Measurements from ENCODE around the gene FHOD3. TPM values are rescaled to one million over a fixed set of nuclear protein-coding genes. Genes with fewer than 3 reads are reported as not detected.

Gene FHOD3
- polyA plus RNA-seq, 1 experiment: 41.1 TPM

DNA sequence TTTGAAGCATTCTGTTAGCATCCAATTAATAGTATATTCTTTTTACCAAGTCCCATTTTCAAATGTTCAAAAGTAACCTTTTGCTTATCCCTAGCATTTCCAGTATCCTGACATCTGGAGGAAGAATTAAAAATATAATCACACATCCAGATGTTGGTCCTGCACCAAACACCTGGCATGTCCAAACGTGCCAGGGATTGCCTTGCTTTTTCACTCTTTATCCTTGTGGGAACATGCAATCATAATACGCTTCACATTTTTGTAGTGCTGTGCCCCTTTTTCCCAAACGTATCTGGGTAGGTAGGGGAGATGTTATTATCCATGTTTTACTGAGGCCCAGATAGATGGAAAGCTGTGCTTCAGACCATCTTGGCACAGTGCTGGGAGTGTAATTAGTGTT is 398.3 kb downstream of the FHOD3 start:
- no peak overlapping the region for H3K27ac ChIP-seq (ENCODE audit: low read depth, low read length)
- ChIA-PET CTCF (no interaction called here), POLR2A (no interaction called here)
- H3K4me3 ChIP-seq (ENCODE audit: low read depth, low read length): no peak overlapping the region
- TF ChIP-seq, protein P1, sequence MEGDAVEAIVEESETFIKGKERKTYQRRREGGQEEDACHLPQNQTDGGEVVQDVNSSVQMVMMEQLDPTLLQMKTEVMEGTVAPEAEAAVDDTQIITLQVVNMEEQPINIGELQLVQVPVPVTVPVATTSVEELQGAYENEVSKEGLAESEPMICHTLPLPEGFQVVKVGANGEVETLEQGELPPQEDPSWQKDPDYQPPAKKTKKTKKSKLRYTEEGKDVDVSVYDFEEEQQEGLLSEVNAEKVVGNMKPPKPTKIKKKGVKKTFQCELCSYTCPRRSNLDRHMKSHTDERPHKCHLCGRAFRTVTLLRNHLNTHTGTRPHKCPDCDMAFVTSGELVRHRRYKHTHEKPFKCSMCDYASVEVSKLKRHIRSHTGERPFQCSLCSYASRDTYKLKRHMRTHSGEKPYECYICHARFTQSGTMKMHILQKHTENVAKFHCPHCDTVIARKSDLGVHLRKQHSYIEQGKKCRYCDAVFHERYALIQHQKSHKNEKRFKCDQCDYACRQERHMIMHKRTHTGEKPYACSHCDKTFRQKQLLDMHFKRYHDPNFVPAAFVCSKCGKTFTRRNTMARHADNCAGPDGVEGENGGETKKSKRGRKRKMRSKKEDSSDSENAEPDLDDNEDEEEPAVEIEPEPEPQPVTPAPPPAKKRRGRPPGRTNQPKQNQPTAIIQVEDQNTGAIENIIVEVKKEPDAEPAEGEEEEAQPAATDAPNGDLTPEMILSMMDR (IDR thresholded peaks at IDR 0.05; ENCODE audit: low read depth, low read length): no peak
- no peaks in the 10 kb centered on the region for H3K9me3 ChIP-seq (ENCODE audit: control insufficient read depth, insufficient read depth, low read length)
- no peaks in the 10 kb centered on the region for H3K27me3 ChIP-seq (ENCODE audit: control insufficient read depth, insufficient read depth, low read length)
- DNase-seq (ENCODE audit: low read depth, low spot score): no peak

DNA sequence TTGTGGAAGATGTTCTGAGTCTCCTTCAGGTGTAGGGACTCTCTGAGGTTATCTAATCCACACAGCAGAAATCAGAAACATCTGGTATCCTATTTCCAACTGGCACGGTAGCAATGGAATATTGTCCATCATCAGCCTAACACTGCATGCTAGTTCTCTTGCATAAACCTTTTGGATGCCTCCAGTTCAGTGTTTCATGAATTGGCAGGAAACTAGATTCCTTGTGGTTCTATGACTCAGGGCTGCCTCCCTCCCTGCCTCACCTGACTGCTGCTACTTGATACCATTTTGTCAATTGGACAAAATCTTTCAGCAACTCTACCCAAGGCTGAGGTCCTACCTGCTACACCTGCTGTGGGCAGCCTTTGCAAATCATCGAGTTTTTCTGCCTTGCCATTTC is 400.4 kb downstream of the FHOD3 start:
- CTCF ChIA-PET: interaction anchor here (1.2 to 2.3 kb wide), 2 partner anchors 10 kb away, joined by 7 to 21 read pairs; no protein-coding TSS in a partner anchor
- DNase-seq (ENCODE audit: low read depth, low spot score): peak; percentile 75

DNA sequence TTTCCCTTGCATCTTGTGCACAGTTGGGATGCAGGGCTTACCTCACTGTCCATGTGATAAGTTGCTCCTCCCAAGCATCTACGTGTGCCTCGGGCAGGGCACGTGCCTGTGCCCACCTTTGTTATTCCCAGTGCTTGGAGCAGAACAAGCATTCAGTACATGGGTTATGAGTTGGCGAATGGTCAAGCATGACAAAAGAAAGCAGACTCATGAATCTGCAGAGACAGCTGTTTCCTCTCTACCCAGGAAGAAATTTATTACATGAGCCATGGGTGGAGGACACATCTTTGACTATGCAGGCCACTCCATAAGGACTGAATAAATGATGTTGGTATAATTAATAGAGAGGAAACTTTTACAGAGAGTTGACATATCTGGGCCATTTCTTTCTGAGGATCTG is 403.4 kb downstream of the FHOD3 start:
- no peak overlapping the region for H3K4me3 ChIP-seq (ENCODE audit: low read depth, low read length)
- TF ChIP-seq, protein P1 (IDR thresholded peaks at IDR 0.05; ENCODE audit: low read depth, low read length): no peak
- no peaks in the 10 kb centered on the region; the same call in 1 of the 2 replicates for H3K9me3 ChIP-seq (ENCODE audit: control insufficient read depth, insufficient read depth, low read length)
- no peaks in the 10 kb centered on the region for H3K27me3 ChIP-seq (ENCODE audit: control insufficient read depth, insufficient read depth, low read length)
- DNase-seq (ENCODE audit: low read depth, low spot score): no peak
- no peak overlapping the region for H3K27ac ChIP-seq (ENCODE audit: low read depth, low read length)
- CTCF ChIA-PET: interaction anchor here (0.8 kb wide), 1 partner anchor 13 kb away, joined by 3 read pairs; no protein-coding TSS in a partner anchor
- POLR2A ChIA-PET: no interaction called here

More for the DNA sequence above, 400.4 kb downstream of the FHOD3 start:
- POLR2A ChIA-PET: no interaction called here
- TF ChIP-seq, protein P1 (IDR thresholded peaks at IDR 0.05; ENCODE audit: low read depth, low read length): no peak
- Histone ChIP-seq H3K4me3 (ENCODE audit: low read depth, low read length) (no peak overlapping the region), H3K27ac (ENCODE audit: low read depth, low read length) (peak overlapping the region; percentile 53), H3K27me3 (ENCODE audit: control insufficient read depth, insufficient read depth, low read length) (no peaks in the 10 kb centered on the region), H3K9me3 (ENCODE audit: control insufficient read depth, insufficient read depth, low read length) (no peaks in the 10 kb centered on the region)

DNA sequence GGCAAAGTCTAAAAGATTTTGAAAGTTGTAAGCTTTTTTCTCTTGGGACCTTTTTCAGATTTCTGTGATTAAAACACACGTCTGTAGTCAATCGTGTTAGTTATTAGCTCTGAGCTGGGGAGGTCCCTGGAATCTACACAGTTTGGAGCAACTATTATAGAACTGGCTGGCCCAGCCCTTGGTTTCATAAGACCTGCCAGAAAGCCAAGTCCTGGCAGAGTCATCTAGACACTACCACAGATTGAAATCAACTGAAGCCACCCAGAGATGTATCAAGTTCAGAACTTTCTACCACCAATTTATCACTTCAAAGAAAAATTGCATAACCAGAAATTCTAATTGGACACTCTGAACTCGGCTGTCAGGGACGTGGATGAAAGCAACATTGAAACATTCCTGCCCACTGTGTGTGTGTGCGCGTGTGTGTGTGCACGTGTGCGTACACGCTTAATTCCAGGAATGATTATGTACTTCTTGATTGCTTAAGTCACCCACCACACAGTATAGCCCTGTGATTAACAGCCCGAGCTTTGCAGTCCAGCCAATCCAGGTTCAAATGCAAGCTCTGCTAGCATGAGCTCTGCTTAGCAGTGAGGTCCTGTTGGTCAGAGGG is 405.0 kb downstream of the FHOD3 start:
- CTCF ChIA-PET: interaction anchor here (1.2 kb wide), 1 partner anchor 14 kb away, joined by 7 read pairs; no protein-coding TSS in a partner anchor
- H3K4me3 ChIP-seq (ENCODE audit: low read depth, low read length): no peak overlapping the region
- POLR2A ChIA-PET: interaction anchor here (0.6 to 0.9 kb wide), 2 partner anchors 10 kb away, joined by 3 read pairs; no protein-coding TSS in a partner anchor
- TF ChIP-seq, protein P1 (IDR thresholded peaks at IDR 0.05; ENCODE audit: low read depth, low read length): no peak
- no peak for DNase-seq (ENCODE audit: low read depth, low spot score)
- no peaks in the 10 kb centered on the region for H3K27me3 ChIP-seq (ENCODE audit: control insufficient read depth, insufficient read depth, low read length)
- H3K9me3 ChIP-seq (ENCODE audit: control insufficient read depth, insufficient read depth, low read length): no peaks in the 10 kb centered on the region; the same call in 1 of the 2 replicates
- no peak overlapping the region for H3K27ac ChIP-seq (ENCODE audit: low read depth, low read length)

DNA sequence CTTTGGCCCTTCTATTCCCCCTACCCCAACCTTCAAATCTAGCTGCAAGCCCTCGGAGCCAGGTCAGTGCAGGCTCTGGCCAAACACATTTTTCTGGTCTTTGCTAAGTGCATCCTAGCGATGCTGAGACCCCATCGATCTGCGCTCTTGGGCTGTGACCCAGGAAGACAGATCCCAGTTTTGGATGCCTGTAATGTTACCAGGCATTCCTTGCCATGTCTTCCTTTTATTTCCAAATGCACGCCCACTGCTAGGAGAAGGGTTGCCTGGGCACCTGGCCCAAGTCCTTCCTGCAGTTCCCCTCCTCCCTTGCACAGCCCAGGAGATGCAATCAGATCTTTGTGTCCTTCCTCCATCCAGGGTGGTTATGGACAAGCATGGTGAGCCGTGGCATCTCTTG is 406.6 kb downstream of the FHOD3 start:
- DNase-seq (ENCODE audit: low read depth, low spot score): no peak
- ChIA-PET POLR2A (no interaction called here), CTCF (no interaction called here)
- no peak overlapping the region for H3K27ac ChIP-seq (ENCODE audit: low read depth, low read length)
- TF ChIP-seq, protein P1 (IDR thresholded peaks at IDR 0.05; ENCODE audit: low read depth, low read length): no peak
- H3K27me3 ChIP-seq (ENCODE audit: control insufficient read depth, insufficient read depth, low read length): no peaks in the 10 kb centered on the region
- H3K4me3 ChIP-seq (ENCODE audit: low read depth, low read length): no peak overlapping the region
- H3K9me3 ChIP-seq (ENCODE audit: control insufficient read depth, insufficient read depth, low read length): no peaks in the 10 kb centered on the region; the same call in 1 of the 2 replicates

Measured in AG04450 (cell line).